ENCODE data around the gene KRTAP10-3.

KRTAP10-3 gene

DNA sequence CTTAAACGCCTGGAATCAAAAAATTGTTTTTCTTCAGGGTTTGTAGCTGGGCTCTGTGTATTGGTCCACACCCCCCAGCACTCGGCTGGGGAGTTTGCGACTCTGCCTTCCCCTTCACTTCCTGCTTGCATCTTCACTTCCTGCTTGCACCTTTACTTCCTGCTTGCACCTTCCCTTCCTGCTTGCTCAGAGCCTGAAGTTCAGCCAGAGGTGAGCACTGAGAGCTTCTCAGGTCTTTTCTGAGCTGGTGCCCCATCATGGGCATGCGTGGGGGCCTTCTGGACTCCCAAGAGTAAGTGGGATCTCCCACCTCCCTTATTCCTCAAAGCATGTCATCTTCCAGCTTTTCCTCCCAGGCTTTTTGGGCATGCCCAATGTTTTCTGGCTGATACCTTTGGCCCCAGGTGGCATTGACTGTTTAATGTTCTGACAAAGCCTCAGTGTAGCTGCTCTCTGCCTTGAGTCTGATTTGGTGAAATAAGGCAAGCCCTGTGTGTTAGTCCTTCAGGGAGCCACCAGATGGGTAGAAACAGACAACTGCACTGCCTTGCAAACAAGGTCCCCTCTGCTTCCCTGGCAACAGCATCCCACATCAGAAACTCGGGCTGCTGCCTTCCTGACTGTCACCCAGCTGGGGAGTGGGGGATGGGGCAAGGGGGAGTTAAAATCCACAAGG, 10.8 kb downstream of the KRTAP10-3 start:
- DNase-seq (ENCODE audit: low spot score): no peak

GRCh38 chr21:44544566-44544965, 14.0 kb downstream of the KRTAP10-3 start:
- DNase-seq (ENCODE audit: low spot score): no peak

DNA sequence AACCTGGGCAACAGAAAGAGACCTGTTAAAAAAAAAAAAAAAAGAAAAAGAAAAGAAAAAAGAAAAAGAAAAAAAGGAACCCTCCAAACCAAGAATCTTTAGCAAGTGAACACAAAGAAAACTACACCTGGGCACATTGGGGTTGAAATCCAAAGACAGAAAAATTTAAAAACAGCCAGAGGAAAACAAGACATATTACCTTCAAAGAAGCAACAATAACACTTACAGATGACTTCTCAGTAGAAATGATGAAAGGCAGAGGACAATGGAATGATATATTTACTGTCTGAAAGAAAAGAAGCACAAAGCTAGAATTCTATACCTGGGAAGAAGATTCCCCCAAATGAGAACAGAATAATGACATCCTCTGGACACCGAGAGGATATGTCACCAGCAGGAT, 15.9 kb downstream of the KRTAP10-3 start:
- DNase-seq (ENCODE audit: low spot score): no peak

DNA sequence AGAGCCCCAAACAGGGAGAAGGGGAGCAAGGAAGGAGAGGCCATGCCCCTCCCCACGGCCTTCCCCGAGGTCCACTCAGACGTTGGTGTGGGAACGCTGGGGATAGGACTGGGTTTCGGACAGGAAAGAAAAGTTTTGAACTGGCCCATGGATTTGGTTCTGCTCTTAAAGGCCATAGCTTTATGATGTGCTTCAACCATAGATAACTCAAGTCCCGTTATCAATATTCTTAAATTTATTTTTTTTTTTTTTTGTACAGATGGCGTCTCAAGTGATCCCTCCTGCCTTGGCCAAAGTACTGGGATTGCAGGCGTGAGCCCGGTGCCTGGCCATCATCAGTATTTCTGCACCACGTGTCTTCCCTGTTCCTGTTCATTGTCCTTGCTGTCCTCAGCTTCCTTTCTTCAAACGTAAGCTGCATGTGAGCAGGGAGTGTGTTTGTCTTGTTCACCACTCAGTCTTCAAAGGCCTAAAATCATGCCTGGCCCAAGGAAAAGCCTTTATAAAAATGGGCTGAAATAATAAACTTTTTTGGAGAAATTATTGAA, 17.8 kb downstream of the KRTAP10-3 start:
- DNase-seq (ENCODE audit: low spot score): no peak

DNA sequence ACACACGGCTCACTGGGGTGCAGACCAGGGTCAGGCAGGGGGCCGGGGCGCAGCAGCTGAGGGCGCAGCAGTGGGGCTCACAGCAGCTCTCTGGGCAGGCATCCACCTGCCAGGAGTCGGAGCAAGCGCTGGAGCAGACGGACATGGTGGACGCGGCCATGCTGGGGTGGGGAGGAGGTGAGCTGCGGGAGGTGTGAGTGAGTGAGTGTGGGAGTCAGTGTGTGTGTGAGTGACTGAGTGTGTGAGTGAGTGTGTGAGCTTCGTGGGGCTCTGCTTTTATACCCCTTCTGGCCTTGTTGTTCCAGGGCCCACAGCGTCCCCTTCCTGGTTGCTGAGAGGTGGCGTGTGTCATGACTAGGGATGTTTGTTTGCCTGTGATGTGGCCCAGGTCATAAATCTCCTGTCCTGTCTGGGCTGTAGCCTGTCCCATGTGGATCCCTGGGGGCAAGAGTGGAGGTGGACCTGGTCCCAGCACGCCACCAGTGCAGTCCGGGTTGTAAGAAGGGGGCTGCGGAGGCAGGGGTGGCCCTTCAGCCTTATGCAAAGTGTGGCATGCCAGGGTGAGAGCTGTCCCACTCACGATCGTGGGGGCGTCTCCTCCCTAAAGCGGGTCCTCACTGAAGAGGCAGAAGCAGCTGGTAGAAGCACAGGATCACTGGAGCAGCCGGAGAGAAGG, 18.5 kb downstream of the KRTAP10-3 start, which contains the start of gene KRTAP10-1:
KRTAP10-1 (minus strand) TSS at position 205 of the 676 bp plus-strand sequence; CDS start at position 160, 45 bp downstream.
- no peak for DNase-seq (ENCODE audit: low spot score)

DNA sequence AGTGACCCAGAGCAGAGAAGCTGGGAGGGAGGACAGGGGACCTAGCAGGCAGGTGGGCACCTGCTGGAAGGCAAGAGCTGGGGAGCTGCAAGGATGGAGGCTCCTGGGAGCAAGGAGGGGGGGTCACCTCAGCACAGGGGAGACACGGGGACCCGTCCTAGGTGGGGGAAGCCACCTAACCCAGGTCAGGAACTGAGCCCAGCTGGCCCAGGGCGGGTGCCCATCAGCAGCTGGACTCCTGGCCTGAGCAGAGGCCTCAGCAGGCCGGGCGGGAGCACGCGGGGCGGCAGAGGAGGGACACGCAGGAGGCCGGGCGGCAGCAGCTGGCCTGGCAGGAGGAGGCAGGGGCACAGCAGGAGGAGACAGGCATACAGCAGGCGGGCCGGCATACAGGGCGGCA, 19.5 kb downstream of the KRTAP10-3 start:
- no peak for DNase-seq (ENCODE audit: low spot score)

GRCh38 chr21:44537930-44538911, 20.4 kb downstream of the KRTAP10-3 start:
- DNase-seq (ENCODE audit: low spot score): no peak

DNA sequence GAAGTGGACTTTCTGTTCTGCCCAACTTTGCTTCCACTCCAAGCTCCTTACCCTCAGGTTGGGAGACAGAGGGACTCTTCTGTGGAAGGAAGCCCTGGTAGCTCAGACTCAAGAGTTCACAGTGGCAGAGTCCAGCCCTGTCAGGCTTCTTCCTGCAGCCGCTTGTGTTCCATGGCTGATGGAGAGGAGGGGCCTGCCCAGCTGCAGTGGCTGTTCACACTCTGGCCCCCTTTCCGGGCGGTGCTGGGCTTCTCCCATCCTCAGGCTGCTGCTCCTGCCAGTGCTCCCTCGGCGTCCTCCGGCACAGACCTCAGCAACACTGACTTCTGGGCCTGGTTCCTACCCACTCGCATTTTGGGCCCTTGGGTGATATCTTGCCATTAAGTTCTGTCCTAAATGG, 22.6 kb downstream of the KRTAP10-3 start:
- DNase-seq (ENCODE audit: low spot score): no peak

DNA sequence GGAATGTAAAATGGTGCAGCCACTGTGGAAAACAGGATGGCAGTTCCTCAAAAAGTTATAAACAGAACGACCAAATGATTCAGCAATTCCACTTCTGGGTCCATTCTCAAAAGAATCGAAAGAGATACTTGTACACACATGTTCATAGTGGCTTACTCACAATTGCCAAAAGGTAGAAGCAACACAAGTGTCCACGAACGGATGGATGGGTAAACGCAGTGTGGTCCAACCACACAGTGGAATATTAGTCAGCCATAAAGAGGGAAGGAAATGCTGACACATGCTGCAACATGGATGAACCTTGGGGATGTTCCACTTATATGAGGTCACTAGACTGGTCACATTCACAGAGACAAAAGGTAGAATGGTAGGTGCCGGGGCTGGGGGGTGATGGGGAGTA, 23.9 kb downstream of the KRTAP10-3 start:
- no peak for DNase-seq (ENCODE audit: low spot score)

DNA sequence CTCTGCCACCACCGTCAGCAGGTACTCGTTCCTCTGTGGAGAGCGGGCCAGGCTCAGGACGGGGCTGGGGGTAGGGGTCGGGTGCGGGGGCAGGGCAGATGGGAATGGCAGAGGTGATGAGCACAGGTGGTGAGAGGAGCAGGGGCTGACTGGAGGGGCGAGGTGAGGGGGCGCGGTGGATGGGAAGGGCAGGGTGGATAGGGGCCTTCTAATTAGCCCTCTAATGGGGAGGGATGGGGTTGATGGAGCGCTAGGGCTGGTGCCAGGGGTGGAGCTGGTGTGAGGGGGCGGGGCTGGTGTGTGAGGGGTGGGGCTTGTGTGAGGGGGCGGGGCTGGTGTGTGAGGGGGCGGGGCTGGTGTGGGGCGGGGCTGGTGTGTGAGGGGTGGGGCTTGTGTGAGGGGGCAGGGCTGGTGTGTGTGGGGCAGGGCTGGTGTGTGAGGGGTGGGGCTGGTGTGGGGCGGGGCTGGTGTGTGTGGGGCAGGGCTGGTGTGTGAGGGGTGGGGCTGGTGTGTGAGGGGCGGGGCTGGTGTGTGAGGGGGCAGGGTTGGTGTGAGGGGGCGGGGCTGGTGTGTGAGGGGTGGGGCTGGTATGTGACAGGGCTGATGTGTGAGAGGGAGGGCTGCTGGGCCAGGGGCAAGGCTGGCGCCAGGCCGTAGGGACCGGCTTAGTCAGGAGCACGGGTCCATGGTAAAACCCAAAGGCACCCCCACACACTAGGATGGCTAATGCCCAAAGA, 24.5 kb downstream of the KRTAP10-3 start:
- DNase-seq (ENCODE audit: low spot score): no peak

DNA sequence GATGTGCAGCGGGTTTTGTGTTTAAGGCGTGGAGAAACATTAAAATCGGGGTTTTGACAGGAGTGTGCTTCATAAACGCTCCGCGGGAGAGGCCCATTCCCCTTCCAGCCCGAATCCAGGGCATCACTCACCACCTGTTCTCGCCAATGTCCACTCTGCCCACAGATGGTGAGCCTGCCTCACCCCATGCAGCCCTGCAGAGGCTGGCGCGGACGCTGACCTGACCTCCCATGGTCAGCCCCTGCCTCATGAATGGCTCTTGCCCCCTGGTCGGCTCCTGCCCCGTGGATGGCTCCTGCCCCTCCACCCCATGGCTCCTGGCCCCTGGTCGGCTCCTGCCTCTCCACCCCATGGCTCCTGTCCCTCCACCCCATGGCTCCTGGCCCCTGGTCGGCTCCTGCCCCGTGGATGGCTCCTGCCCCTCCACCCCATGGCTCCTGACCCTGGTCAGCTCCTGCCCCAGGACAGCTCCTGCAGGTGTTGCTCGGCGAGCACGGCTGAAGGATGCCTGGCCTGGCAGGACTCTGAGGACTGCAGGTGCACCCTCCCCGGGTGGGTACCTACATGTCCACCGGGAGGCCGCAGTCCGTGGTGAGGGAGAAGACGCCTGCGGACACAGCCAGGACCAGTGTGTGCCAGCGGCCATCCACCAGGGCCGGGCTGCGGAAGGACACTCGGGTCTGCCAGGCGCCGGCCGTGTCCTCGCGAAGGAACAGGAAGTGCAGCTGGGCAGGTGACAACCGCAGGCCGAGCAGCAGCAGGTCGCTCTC, 25.3 kb downstream of the KRTAP10-3 start:
- DNase-seq (ENCODE audit: low spot score): no peak

- DNase-seq (ENCODE audit: low spot score): no peak
Measured at GRCh38 chr21:44532712-44533111, 25.9 kb downstream of the KRTAP10-3 start.

DNA sequence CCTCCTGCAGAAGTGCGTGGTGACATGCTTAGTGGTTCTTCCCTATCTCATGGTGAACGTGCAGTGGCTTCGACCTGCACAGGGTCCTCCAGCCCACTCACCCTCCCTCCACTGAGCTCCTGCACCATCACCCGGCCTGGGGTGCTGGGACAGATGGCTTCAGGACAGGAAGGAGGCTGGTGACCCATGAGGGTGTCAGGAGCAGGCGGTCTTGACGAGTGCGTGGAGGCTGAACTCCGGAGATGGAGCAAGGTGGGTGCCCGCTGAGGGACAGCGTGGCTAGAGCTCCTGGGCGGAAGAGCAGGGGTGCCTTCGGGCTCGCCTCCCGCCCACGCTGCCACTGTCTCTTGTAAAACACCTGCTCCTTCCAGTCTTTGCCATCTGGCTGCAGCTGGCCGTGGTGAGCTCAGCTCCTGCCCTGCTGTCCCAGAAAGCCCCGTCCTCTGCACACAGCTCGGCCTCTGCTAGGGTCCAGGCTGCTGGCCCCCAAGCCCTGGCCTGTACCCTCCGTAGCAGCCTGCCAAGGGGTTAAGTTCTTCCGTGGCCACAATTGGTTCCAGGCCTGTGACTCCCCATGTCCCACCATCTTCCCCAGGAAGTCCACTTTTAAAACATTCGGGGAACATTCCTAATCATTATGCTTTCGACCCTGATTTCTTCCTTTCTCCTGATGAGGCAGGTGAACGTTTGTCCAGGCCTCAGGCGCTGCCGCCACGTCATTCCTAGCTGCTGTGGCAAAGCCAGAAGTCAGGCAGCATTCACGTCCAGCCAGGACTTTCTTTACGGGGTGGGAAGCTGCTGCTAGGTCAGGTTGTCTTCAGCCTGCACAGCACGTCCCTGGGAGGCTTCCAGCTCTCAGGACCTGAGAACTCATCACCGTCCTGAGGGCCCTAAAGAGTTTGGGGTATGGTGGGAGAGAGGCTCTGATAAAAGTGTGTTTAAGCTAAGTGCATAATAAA, 26.7 kb downstream of the KRTAP10-3 start:
- no peak for DNase-seq (ENCODE audit: low spot score)

GRCh38 chr21:44530903-44531605, 27.5 kb downstream of the KRTAP10-3 start:
- no peak for DNase-seq (ENCODE audit: low spot score)

- DNase-seq (ENCODE audit: low spot score): no peak
Measured at GRCh38 chr21:44530221-44530902, 28.2 kb downstream of the KRTAP10-3 start.

- no peak for DNase-seq (ENCODE audit: low spot score)
Measured at GRCh38 chr21:44529503-44530125, 29.0 kb downstream of the KRTAP10-3 start.

- no peak for DNase-seq (ENCODE audit: low spot score)
Measured at GRCh38 chr21:44529011-44529421, 29.6 kb downstream of the KRTAP10-3 start.

- no peak for DNase-seq (ENCODE audit: low spot score)
Measured at GRCh38 chr21:44528634-44528995, 30.0 kb downstream of the KRTAP10-3 start.
